Measurements from ENCODE around the gene TREML1.
"Not testable (repeated sequence)": the region's sequence is repeated elsewhere in the genome, so short reads cannot be mapped to it uniquely, and the experiment has no call there.

Gene TREML1

DNA sequence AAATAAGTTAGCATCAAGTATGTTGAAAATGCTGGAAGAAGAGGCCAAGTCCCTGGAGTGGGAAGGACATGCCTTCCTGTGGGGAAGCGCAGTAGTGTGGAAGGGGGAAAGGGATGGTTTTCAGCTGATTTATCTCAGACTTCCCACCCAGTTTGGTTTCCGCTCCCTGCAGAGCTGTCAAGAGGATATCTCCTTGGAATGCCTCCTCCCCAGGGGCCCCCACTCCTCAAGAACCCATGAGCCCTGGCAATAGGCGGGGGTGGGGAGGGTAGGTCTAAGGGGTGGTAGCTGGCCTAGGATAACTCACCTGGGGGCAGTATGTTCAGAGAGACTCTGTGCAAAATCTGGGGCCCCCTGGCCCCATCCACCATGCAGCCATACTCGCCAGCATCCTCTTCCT, 696 bp downstream of the TREML1 start:
- no peak for DNase-seq (ENCODE audit: low read depth in 2 of 2, low spot score in 1 of 2)

DNA sequence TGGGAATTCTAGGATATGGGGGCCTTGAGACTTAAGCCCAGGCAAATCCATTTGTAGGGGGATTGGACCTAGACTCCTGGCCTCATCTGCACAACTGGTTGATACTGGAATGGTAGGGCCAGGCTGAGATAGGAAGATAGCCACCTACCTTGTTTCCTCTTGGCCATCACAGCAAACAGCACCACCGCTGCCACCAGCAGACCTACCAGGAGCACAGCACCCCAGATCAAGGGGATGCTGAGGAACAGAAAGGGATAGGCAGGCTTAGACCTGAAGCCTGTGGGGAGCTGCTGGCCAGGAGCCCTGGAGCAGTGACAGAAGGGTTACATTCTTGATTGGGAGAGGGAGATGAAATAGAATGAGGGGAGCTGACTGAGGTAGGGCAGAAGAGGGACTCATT, 3.5 kb downstream of the TREML1 start:
- DNase-seq (ENCODE audit: low read depth in 2 of 2, low spot score in 1 of 2) = no peak

DNA sequence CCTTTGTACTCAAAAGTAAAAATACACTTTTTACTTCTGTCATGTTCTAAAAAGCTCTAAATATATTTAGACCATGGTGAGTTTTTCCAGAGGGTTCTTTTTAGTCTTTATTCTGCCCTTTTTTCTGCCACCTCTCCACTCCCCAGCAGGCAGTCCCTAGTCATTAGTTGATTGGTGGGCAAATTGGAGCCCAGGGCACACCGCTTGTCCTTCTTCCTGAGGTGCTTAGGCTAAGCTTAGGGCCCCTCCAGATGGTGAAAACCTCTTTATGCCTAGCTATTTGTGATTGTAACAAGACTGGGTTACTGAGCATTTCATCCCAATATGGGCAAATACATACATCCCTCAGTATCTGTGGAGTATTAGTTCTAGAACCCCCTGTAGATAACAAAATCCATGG, 6.2 kb downstream of the TREML1 start:
- DNase-seq (ENCODE audit: low read depth in 2 of 2, low spot score in 1 of 2) = no peak

DNA sequence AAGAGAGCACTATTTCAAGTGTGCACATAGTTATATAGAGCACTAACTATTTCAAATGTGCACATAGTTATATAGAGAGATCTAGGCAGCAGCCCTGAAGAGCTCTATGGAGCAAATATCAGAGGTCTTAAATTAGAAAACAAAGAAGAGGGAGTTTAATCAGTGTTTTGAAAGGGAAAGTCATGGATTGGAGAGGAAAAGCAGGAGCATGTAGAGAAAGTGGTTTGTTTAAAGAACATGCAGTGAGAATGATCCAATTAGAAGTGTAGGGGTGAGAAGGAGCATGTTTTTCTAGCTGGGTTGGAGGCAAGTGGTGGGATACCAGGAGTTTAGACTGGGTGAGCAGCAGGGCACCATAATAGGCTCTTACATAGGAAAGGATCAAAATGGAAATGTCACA, 17.2 kb downstream of the TREML1 start:
- DNase-seq (ENCODE audit: low read depth in 2 of 2, low spot score in 1 of 2) = no peak

DNA sequence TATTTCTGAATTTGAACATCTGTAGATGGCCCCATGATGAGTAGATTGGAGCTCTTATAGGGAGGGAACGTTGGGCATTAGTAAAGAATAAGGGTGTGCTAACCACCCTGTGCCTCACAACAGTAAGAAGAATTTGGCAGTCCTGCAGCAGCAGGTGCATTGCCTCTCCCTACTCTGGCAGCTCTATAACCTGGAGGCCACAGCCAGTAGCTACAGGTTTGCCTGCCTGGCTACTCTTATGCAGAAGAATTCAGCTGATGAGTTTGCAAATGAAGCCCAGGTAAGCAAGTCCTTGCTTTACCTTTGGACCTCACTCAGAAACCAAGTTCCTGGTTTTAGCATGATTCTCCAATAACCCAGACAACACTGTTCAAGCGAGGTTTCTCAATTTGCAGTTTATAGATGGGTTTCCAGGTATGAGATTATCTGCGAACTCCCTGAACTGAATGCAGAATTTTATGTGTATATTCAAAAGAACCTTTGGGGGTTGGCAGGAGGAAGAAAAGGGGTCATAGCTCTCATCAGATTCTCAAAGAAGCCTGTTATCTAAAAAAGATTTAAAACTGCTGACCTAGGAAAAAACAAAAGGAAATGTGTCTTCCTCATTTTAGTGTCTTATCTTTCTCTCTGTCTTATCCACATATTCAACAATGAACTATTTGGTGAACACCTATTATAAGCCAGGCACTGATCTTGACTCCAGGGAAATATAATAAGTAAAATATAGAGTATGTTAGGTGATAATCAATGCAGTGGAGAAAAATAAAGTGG, 18.9 kb downstream of the TREML1 start:
- no peak for DNase-seq (ENCODE audit: low read depth in 2 of 2, low spot score in 1 of 2)

DNA sequence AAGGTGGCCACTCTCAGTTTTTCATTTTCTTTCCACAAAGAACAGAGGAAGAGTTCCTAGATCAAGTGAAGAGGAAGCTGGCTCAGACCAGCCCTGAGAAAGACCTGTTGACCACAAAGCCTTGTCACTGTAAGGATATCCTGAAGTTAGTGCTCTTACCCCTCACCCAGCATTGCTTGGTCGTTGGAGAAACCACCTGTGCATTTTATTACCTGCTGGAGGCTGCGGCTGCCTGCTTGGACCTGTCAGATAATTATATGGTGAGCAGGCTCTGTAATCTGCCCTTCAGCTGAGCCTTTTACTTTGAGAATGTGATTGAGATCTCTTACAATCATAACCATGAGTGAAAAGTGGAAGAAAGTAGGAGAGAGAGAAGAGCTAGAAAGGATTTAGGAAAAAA, 21.9 kb downstream of the TREML1 start:
- DNase-seq (ENCODE audit: low read depth in 2 of 2, low spot score in 1 of 2) = no peak

DNA sequence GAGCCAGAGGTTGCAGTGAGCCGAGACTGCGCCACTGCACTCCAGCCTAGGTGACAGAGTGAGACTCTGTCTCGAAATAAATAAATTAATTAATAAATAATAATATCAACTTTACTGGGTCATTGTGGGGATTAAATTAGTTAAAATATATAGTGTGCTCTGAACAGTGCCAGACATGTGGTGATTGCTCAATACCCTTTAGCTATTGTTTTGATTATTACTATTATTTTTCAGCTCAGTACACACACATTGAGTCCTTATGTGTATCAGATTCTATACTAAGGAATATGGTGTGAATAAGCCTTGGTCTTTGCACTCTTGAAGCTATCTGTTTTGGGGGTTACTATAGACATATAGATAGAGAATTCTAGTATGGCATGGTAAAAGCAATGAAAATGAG, 28.9 kb downstream of the TREML1 start:
- DNase-seq (ENCODE audit: low read depth in 2 of 2, low spot score in 1 of 2) = no peak

DNA sequence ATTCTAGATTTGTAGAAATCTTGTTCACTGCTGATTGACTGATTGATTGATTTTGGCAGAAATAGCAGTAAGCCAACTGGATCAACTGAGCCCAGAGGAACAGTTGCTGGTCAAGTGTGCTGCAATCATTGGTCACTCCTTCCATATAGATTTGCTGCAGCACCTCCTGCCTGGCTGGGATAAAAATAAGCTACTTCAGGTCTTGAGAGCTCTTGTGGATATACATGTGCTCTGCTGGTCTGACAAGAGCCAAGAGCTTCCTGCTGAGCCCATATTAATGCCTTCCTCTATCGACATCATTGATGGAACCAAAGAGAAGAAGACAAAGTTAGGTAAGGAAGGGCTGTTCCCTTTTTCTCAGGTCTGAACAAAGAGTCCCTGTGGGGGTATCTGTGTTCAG, 31.2 kb downstream of the TREML1 start:
- DNase-seq (ENCODE audit: low read depth in 2 of 2, low spot score in 1 of 2) = no peak

DNA sequence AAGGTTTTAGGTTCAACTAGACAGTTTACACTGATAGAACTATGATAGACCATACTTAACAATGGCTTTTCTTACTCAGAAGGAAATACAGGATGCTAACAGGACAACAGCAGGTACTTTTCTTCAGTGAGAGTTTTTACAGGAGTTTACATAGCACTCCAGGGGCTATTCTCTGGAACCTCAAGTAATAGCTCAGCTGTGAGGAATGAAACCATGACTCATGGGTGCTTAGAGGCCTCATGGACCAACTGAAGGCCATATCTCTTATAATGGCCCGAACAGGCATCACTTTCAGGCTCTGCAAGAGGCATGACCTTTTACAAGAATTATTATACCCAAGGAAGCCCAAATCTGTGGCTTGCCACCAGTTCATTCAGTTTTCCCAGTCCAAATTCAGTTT, 31.8 kb downstream of the TREML1 start:
- no peak for DNase-seq (ENCODE audit: low read depth in 2 of 2, low spot score in 1 of 2)

DNA sequence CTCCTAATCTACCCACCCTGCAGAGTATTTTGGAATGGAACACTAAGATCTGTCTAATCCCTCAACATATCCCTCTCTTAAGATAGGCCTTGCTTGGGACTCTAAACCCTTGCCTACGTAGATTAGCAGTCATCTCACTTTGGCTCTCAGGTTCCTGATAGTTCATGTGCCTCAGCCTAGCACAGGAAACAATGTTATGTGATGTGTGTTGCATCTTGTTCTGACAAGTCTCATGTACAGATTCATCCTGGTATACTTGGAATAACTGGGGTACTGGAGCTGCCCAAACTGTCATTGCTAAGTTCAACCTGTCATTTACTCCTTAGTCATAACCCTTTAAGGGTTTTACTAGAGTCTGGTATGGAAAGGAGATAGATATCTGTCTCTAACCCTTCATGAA, 34.1 kb downstream of the TREML1 start:
- DNase-seq (ENCODE audit: low read depth in 2 of 2, low spot score in 1 of 2) = no peak

DNA sequence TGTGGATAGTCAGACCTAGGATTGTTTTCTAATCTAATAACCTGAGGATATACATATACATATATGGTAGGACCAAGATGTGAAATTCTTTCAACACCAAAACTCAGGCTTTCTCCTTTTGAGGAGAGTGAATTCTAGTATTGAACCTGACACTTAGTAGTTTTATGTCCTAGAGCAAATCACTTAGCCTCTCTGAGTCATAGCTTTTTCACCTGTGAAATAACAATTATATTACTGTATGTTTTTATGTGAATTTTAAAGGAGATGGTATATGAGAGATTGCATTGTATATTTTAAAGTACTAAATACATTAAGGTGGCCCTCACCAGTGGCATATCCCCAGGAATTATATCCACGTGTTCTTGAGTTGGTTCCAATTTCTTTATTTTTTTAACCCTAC, 34.6 kb downstream of the TREML1 start:
- no peak for DNase-seq (ENCODE audit: low read depth in 2 of 2, low spot score in 1 of 2)

DNA sequence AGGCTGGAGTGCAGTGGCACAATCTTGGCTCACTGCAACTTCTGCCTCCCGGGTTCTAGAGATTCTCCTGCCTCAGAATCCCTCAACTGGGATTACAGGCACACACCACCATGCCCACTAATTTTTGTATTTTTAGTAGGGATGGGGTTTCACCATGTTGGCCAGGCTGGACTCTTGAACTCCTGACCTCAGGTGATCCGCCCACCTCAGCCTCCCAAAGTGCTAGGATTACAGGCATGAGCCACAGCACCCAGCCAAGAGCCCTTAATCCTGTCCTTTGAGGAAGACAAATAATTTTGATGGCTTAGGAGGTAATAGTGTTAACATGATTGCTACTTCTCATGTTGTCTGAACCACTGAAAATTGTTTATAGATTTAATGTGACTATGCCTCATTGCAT, 39.1 kb downstream of the TREML1 start:
- DNase-seq (ENCODE audit: low read depth in 2 of 2, low spot score in 1 of 2) = not testable (repeated sequence)

DNA sequence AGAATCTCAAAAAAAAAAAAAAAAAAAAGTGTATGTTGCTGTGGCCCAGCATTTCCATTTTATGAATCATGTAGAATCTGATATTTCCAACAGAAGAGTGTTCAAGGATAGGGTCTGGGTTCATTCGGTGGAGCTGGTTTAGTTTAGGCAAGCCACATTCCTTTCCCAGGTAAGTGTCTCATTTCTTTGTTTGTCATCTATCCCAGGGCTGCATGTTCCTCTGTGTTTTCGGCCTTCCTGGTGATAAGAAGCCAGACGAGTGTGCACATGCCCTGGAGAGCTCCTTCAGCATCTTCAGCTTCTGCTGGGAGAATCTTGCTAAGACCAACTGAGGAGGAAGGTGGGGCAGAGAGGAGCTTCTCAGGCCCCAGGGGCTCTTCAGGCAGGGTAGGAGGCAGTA, 43.1 kb downstream of the TREML1 start:
- DNase-seq (ENCODE audit: low read depth in 2 of 2, low spot score in 1 of 2) = no peak

DNA sequence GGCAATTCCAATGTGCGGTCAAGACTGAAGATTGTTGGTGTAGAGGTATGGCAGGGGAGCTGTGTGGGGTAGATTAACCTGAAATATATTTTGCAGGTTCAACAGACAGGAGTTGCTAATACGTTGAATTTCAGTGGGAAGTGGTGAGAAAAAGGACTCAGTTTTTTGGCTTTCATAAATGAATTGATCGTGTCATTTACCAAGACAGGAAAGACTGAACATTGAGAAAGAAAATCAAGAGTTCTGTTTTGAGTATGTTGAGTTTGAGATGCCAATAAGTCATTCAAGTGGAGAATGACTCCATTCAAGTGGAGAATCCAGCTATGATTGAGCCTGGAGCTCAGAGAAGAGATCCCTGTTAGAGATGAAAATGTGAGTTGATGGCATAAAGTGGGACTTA, 50.3 kb downstream of the TREML1 start:
- DNase-seq (ENCODE audit: low read depth in 2 of 2, low spot score in 1 of 2) = no peak

DNA sequence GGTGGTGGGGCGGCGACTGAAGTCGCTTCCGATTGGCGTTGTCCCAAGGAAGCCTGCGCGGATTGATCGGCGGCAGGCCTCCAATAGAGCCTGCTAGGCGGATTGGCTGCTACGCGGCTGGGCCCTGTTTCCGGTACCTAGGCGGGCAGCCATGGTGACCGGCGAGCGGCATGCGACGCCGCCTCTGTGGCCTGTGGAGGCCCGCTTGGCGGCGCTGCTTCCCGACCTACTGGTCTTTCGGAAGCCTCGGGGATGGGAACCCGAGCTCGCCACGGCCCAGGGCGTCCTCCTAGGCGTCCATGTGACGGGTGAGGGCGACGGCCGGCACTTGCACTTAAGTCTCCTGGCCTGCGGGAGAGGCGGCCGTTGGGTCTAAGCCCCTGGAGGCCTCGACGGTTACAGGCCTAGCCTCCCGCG, 53.3 kb downstream of the TREML1 start:
- no peak for DNase-seq (ENCODE audit: low read depth in 2 of 2, low spot score in 1 of 2)
